PFSK-1 (cell line): Measurements from ENCODE around the gene IBTK.

ENCODE experiments used
- FOXP2 ChIP-seq: optimal IDR thresholded peaks from 2 replicates; pipeline ENCODE3; 2011; ENCODE audit warnings: borderline replicate concordance, control low read depth, inconsistent platforms; ENCODE audit not compliant: insufficient read depth; ENCODE audit errors: extremely low read length, extremely low read depth
- POLR2AphosphoS5 ChIP-seq: IDR thresholded peaks from 2 replicates; pipeline ENCODE4 v1.6.1; 2012; ENCODE audit warnings: low read depth, mild to moderate bottlenecking, control low read depth, low read length, moderate library complexity
- SIN3A ChIP-seq: IDR thresholded peaks from 2 replicates; pipeline ENCODE4 v1.6.1; 2012; ENCODE audit warnings: mild to moderate bottlenecking, low read length, moderate library complexity, borderline replicate concordance; ENCODE audit not compliant: insufficient read depth
- TAF1 ChIP-seq: IDR thresholded peaks from 2 replicates; pipeline ENCODE4 v1.6.1; 2012; ENCODE audit warnings: low read length, control low read depth, borderline replicate concordance; ENCODE audit not compliant: insufficient read depth
- TF ChIP-seq, protein P1 (sequence below), 2 experiments: IDR thresholded peaks; 2 replicates each; pipeline versions ENCODE4 v1.6.1 to v1.8.0; 2011 to 2012; ENCODE audit warnings: low read depth in 2 of 2, low read length in 2 of 2, control low read depth in 1 of 2, inconsistent platforms in 1 of 2, mild to moderate bottlenecking in 1 of 2, moderate library complexity in 1 of 2; ENCODE audit not compliant: insufficient read depth in 1 of 2

The IBTK gene

GRCh38 chr6:82144007-82144851, 103.3 kb downstream of the IBTK start:
- TF ChIP-seq, protein P1, sequence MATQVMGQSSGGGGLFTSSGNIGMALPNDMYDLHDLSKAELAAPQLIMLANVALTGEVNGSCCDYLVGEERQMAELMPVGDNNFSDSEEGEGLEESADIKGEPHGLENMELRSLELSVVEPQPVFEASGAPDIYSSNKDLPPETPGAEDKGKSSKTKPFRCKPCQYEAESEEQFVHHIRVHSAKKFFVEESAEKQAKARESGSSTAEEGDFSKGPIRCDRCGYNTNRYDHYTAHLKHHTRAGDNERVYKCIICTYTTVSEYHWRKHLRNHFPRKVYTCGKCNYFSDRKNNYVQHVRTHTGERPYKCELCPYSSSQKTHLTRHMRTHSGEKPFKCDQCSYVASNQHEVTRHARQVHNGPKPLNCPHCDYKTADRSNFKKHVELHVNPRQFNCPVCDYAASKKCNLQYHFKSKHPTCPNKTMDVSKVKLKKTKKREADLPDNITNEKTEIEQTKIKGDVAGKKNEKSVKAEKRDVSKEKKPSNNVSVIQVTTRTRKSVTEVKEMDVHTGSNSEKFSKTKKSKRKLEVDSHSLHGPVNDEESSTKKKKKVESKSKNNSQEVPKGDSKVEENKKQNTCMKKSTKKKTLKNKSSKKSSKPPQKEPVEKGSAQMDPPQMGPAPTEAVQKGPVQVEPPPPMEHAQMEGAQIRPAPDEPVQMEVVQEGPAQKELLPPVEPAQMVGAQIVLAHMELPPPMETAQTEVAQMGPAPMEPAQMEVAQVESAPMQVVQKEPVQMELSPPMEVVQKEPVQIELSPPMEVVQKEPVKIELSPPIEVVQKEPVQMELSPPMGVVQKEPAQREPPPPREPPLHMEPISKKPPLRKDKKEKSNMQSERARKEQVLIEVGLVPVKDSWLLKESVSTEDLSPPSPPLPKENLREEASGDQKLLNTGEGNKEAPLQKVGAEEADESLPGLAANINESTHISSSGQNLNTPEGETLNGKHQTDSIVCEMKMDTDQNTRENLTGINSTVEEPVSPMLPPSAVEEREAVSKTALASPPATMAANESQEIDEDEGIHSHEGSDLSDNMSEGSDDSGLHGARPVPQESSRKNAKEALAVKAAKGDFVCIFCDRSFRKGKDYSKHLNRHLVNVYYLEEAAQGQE (IDR thresholded peaks at IDR 0.05; ENCODE audit: insufficient read depth in 1 of 2, low read depth in 2 of 2, low read length in 2 of 2) = 0 out of 4 replicates have a peak, but pooled peaks of 1 of the 2 experiments have one; percentile 43
- TF ChIP-seq POLR2AphosphoS5 (peak; percentile 43; the same call in 1 of the 2 replicates), FOXP2 (peak; percentile 67), TAF1 (peak; percentile 46; the same call in 1 of the 2 replicates), SIN3A (peak; percentile 75; the same call in 1 of the 2 replicates)

DNA sequence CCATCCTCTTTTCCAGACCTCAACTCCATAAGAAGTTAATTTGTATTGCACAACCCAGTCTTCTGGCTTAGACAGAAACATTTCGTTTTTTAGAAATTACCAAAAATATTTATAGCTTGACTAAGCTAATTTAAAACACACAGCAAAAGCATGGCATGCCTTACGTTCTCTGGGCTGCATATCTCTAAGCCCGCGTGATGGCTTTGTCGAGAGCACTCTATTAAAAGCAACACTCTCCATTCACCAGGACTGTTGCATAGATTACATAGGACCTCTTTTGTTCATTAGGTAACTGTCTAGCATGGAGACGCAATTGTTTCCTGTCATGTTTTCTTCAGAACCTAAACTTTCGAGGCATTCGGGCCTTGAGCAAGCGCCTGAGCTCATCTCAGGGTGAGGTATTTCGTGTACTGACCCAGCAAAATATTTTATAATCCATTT, 104.5 kb downstream of the IBTK start:
- TF ChIP-seq SIN3A = no peak
- TF ChIP-seq, protein P1 (IDR thresholded peaks at IDR 0.05; ENCODE audit: insufficient read depth in 1 of 2, low read depth in 2 of 2, low read length in 2 of 2) = no peak
- TF ChIP-seq TAF1 = no peak
- no peak for TF ChIP-seq FOXP2
- TF ChIP-seq POLR2AphosphoS5 = no peak

DNA sequence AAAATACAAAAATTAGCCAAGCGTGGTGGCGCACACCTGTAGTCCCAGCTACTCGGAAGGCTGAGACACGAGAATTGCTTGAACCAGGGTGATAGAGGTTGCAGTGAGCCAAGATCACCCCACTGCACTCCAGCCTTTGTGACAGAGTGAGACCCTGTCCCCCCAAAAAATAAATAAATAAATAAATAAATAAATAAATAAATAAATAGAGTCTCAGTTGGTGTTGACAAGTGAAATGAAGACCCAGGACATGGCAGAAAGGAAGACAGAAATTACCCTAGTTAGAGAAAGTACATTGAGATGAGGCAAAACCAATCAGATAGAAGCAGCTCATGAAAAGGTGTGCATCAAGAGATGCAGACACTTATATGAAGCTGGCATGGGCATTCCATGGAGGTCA, 105.0 kb downstream of the IBTK start:
- TF ChIP-seq, protein P1 (IDR thresholded peaks at IDR 0.05; ENCODE audit: insufficient read depth in 1 of 2, low read depth in 2 of 2, low read length in 2 of 2) = no peak
- no peak for TF ChIP-seq SIN3A
- no peak for TF ChIP-seq POLR2AphosphoS5
- TF ChIP-seq TAF1 = no peak
- no peak for TF ChIP-seq FOXP2

GRCh38 chr6:82138075-82138791, 109.3 kb downstream of the IBTK start:
- TF ChIP-seq FOXP2 (no peak), POLR2AphosphoS5 (no peak), TAF1 (no peak), SIN3A (no peak)
- TF ChIP-seq, protein P1 (IDR thresholded peaks at IDR 0.05; ENCODE audit: insufficient read depth in 1 of 2, low read depth in 2 of 2, low read length in 2 of 2) = no peak
